ENCODE data around the gene XYLT1. TPM values are rescaled to one million over a fixed set of nuclear protein-coding genes. Genes with fewer than 3 reads are reported as not detected.

The XYLT1 gene
- total RNA-seq, 1 experiment from 2014 or later, result 14.5 TPM

GRCh38 chr16:17359788-17360390 lies 110.9 kb downstream of the XYLT1 start:
- Histone ChIP-seq H2AK5ac (ENCODE audit: insufficient read length, low read length) (no peak overlapping the region), H3K23ac (ENCODE audit: insufficient read length, low read depth, low read length) (no peak overlapping the region), H3K4me1 (ENCODE audit: insufficient read depth, low read length) (peaks cover 3% of the 10 kb centered on the region; the same call in 1 of the 2 replicates), H3K9ac (ENCODE audit: extremely low read depth, insufficient read length, low read length) (no peak overlapping the region), H3K18ac (ENCODE audit: insufficient read length, low read depth, low read length) (no peak overlapping the region), H2BK5ac (ENCODE audit: insufficient read length, low read length) (no peak overlapping the region), H3K27ac (ENCODE audit: insufficient read length, low read depth, low read length) (no peak overlapping the region), H3K79me1 (ENCODE audit: insufficient read depth, low read depth, low read length, poor library complexity, severe bottlenecking) (no peaks in the 10 kb centered on the region), H2BK15ac (ENCODE audit: low read depth, low read length) (no peak overlapping the region), H3K27me3 (ENCODE audit: insufficient read depth, low read length) (no peaks in the 10 kb centered on the region), H3K9me3 (ENCODE audit: control insufficient read depth, low read depth, low read length) (no peaks in the 10 kb centered on the region), H3K23me2 (ENCODE audit: insufficient read length, low read depth, low read length, poor library complexity, severe bottlenecking) (no peaks in the 10 kb centered on the region), H4K5ac (ENCODE audit: insufficient read length, low read depth, low read length) (no peak overlapping the region), H2BK12ac (ENCODE audit: insufficient read length, low read depth, low read length) (no peak overlapping the region), H3K79me2 (ENCODE audit: insufficient read depth, low read length) (no peaks in the 10 kb centered on the region), H3K4me2 (ENCODE audit: insufficient read depth, insufficient read length, low read length) (no peak overlapping the region), H3K14ac (ENCODE audit: insufficient read depth, low read length) (no peak overlapping the region), H3K56ac (ENCODE audit: insufficient read length, low read depth, low read length) (no peak overlapping the region), H4K91ac (ENCODE audit: insufficient read length, low read depth, low read length) (no peak overlapping the region), H3T11ph (ENCODE audit: low read length) (no peak overlapping the region), H2BK120ac (ENCODE audit: low read depth, low read length, poor library complexity, severe bottlenecking) (no peak overlapping the region), H4K20me1 (ENCODE audit: control insufficient read depth, insufficient read depth, insufficient read length) (no peaks in the 10 kb centered on the region), H4K8ac (replicated peaks; ENCODE audit: insufficient read length, low read depth, low read length) (no peak overlapping the region), H3K4ac (ENCODE audit: low read depth, low read length) (no peak overlapping the region), H2BK20ac (ENCODE audit: low read depth, low read length, poor library complexity, severe bottlenecking) (no peak overlapping the region), H2AFZ (ENCODE audit: low read length) (no peak overlapping the region)
- Mint-ChIP-seq H3K4me3 (no peak overlapping the region), H3K4me1 (peaks cover 20 to 21% of the 10 kb centered on the region in 2 experiments), H3K36me3 (ENCODE audit: insufficient read depth in 1 of 3, low read depth in 3 of 3) (peaks cover 0 to 1% (median 0%) of the 10 kb centered on the region in 3 experiments; a peak in 2 of 7 replicates), H3K27ac (peak overlapping the region in 1 of 3 experiments; percentile 83; a peak in 1 of 7 replicates), H3K9me3 (no peaks in the 10 kb centered on the region), H3K27me3 (ENCODE audit: low read depth) (no peaks in the 10 kb centered on the region)
- no CpG with 5 or more reads among the region's 5 CpGs for WGBS (ENCODE audit: extremely low coverage, insufficient read length, low lambda C conversion rate)
- no peak for DNase-seq
- TF ChIP-seq CTCF (conservative IDR thresholded peaks at IDR 0.05), result no peak

All from H9 (cell line).